GM19351 (cell line): Measurements from ENCODE around the gene ELAVL4.

Experiments used
- ATAC-seq: cut with Tn5 transposase; IDR thresholded peaks from one replicate; pipeline ENCODE4 v1.9.1; 2021; ENCODE audit warnings: mild to moderate bottlenecking, moderate library complexity; ENCODE audit not compliant: unreplicated experiment

Gene ELAVL4

GRCh38 chr1:50237056-50237455 is 128.3 kb downstream of the ELAVL4 start:
- ATAC-seq = no peak

GRCh38 chr1:50243939-50244338 is 135.2 kb downstream of the ELAVL4 start:
- ATAC-seq = no peak

GRCh38 chr1:50246869-50247268 is 138.1 kb downstream of the ELAVL4 start:
- no peak for ATAC-seq

GRCh38 chr1:50251702-50252101 is 143.0 kb downstream of the ELAVL4 start:
- peak; percentile 92 for ATAC-seq

GRCh38 chr1:50252196-50252595 is 143.5 kb downstream of the ELAVL4 start:
- no peak for ATAC-seq
